SK-N-MC (cell line): Measurements from ENCODE around the gene SLC35E3.

ENCODE experiments used
- EZH2 ChIP-seq: fragments of 200-600 bp; sonication (generic); IDR thresholded peaks from one replicate; pipeline ENCODE4 v1.6.1; 2017; ENCODE audit warnings: antibody characterized with exemption
- FOXP2 ChIP-seq: optimal IDR thresholded peaks from 2 replicates; pipeline ENCODE3; 2011; ENCODE audit warnings: mild to moderate bottlenecking, moderate library complexity; ENCODE audit not compliant: insufficient read depth; ENCODE audit errors: extremely low read length, control extremely low read depth
- POLR2AphosphoS5 ChIP-seq: IDR thresholded peaks from 2 replicates; pipeline ENCODE4 v1.6.1; 2012; ENCODE audit warnings: mild to moderate bottlenecking, low read depth, low read length, borderline replicate concordance

DNA sequence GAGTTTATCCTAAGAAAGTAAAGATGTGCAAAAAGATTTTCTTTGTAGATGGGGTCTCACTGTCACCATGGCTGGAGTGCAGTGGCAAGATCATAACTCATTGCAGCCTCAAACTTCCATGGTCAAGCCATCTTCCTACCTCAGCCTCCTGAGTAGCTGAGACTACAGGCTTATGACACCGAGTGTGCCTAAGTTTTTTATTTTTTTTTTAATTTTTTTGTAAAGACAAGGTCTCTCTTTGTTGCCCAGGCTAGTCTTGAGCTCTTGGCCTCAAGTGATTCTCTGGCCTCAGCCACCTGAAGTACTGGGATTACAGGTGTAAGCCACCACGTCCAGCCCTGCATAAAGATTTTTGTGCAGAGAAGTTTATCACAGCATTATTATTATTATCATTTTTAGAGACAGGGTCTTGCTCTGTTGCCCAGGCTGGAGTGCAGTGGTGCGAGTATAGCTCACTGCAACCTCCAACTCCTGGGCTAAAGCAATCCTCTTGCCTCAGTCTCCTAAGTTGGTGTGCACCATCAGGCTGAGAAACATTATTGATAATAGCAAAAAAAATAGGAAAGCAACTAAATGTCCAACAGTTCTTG is 42.7 kb downstream of the SLC35E3 start:
- no peak for TF ChIP-seq EZH2
- no peak for TF ChIP-seq POLR2AphosphoS5
- no peak for TF ChIP-seq FOXP2
